GM19193 (cell line): Measurements from ENCODE around the gene RAPGEF4.

ENCODE experiments used
- POLR2A ChIP-seq: IDR thresholded peaks from 4 replicates; pipeline ENCODE4 v1.6.1; 2011; ENCODE audit not compliant: insufficient read depth, insufficient read length; ENCODE audit errors: extremely low read depth

The RAPGEF4 gene

GRCh38 chr2:173001664-173002604 is 266.3 kb downstream of the RAPGEF4 start:
- no peak for TF ChIP-seq POLR2A

GRCh38 chr2:173002751-173003541 is 267.3 kb downstream of the RAPGEF4 start:
- TF ChIP-seq POLR2A = no peak

GRCh38 chr2:173008786-173009185 is 273.1 kb downstream of the RAPGEF4 start:
- no peak for TF ChIP-seq POLR2A

GRCh38 chr2:173010233-173010632 is 274.6 kb downstream of the RAPGEF4 start:
- no peak for TF ChIP-seq POLR2A

GRCh38 chr2:173016451-173016850 is 280.8 kb downstream of the RAPGEF4 start:
- TF ChIP-seq POLR2A = no peak

GRCh38 chr2:173017646-173018420 is 282.2 kb downstream of the RAPGEF4 start:
- TF ChIP-seq POLR2A = no peak

- TF ChIP-seq POLR2A = no peak
Measured at GRCh38 chr2:173019755-173020154, 284.1 kb downstream of the RAPGEF4 start.

GRCh38 chr2:173021939-173022371 is 286.3 kb downstream of the RAPGEF4 start:
- no peak for TF ChIP-seq POLR2A

- no peak for TF ChIP-seq POLR2A
Measured at GRCh38 chr2:173023718-173024117, 288.1 kb downstream of the RAPGEF4 start.

GRCh38 chr2:173026479-173026878 is 290.8 kb downstream of the RAPGEF4 start:
- TF ChIP-seq POLR2A = no peak

- no peak for TF ChIP-seq POLR2A
Measured at GRCh38 chr2:173027181-173028128, 291.8 kb downstream of the RAPGEF4 start.

- TF ChIP-seq POLR2A = no peak
Measured at GRCh38 chr2:173028141-173028540, 292.5 kb downstream of the RAPGEF4 start.

GRCh38 chr2:173028671-173029070 is 293.0 kb downstream of the RAPGEF4 start:
- TF ChIP-seq POLR2A = no peak
